Measurements from ENCODE around the gene KDELR3. TPM values are rescaled to one million over a fixed set of nuclear protein-coding genes. Genes with fewer than 3 reads are reported as not detected.
A peak's percentile ranks its signal among the peaks of the same experiment; 100 is the strongest.

Gene KDELR3
- total RNA-seq, result not detected

GRCh38 chr22:38467904-38468442 lies at the start of gene KDELR3:
Gene KDELR3, plus strand, starts transcription at chr22:38468096. Its CDS starts 138 bp downstream, at chr22:38468234.
- Histone ChIP-seq H3K4me1 (ENCODE audit: insufficient read depth, low read length) (peaks cover 13% of the 10 kb centered on the region), H3K4me3 (ENCODE audit: low read length) (peak within 1 kb of the TSS; percentile 12), H3K9me3 (ENCODE audit: low read depth, low read length) (no peaks in the 10 kb centered on the region), H3K27me3 (ENCODE audit: insufficient read depth, low read length) (peaks cover 37% of the 10 kb centered on the region)

- H3K4me1 ChIP-seq (ENCODE audit: insufficient read depth, low read length), result no peaks in the 10 kb centered on the region
- no peaks in the 10 kb centered on the region for H3K27me3 ChIP-seq (ENCODE audit: insufficient read depth, low read length)
- H3K9me3 ChIP-seq (ENCODE audit: low read depth, low read length), result no peaks in the 10 kb centered on the region
- no peak overlapping the region for H3K4me3 ChIP-seq (ENCODE audit: low read length)
Measured at GRCh38 chr22:38418589-38418988, 49.3 kb upstream of the KDELR3 start.

- H3K4me3 ChIP-seq (ENCODE audit: low read length), result no peak overlapping the region
- H3K9me3 ChIP-seq (ENCODE audit: low read depth, low read length), result no peaks in the 10 kb centered on the region
- H3K4me1 ChIP-seq (ENCODE audit: insufficient read depth, low read length), result no peaks in the 10 kb centered on the region
- no peaks in the 10 kb centered on the region for H3K27me3 ChIP-seq (ENCODE audit: insufficient read depth, low read length)
Measured at GRCh38 chr22:38419121-38419857, 48.6 kb upstream of the KDELR3 start.

- Histone ChIP-seq H3K4me1 (ENCODE audit: insufficient read depth, low read length) (no peaks in the 10 kb centered on the region), H3K9me3 (ENCODE audit: low read depth, low read length) (no peaks in the 10 kb centered on the region), H3K27me3 (ENCODE audit: insufficient read depth, low read length) (no peaks in the 10 kb centered on the region), H3K4me3 (ENCODE audit: low read length) (no peak overlapping the region)
Measured at GRCh38 chr22:38419858-38420160, 48.1 kb upstream of the KDELR3 start.

- H3K9me3 ChIP-seq (ENCODE audit: low read depth, low read length), result no peaks in the 10 kb centered on the region
- no peaks in the 10 kb centered on the region for H3K27me3 ChIP-seq (ENCODE audit: insufficient read depth, low read length)
- no peaks in the 10 kb centered on the region for H3K4me1 ChIP-seq (ENCODE audit: insufficient read depth, low read length)
- no peak overlapping the region for H3K4me3 ChIP-seq (ENCODE audit: low read length)
Measured at GRCh38 chr22:38420734-38421133, 47.2 kb upstream of the KDELR3 start.

- no peaks in the 10 kb centered on the region for H3K27me3 ChIP-seq (ENCODE audit: insufficient read depth, low read length)
Measured at GRCh38 chr22:38422611-38423511, 45.0 kb upstream of the KDELR3 start.

GRCh38 chr22:38423512-38424503 lies 44.1 kb upstream of the KDELR3 start:
- H3K4me1 ChIP-seq (ENCODE audit: insufficient read depth, low read length), result no peaks in the 10 kb centered on the region
- H3K27me3 ChIP-seq (ENCODE audit: insufficient read depth, low read length), result no peaks in the 10 kb centered on the region
- H3K9me3 ChIP-seq (ENCODE audit: low read depth, low read length), result no peaks in the 10 kb centered on the region
- H3K4me3 ChIP-seq (ENCODE audit: low read length), result no peak overlapping the region

More at GRCh38 chr22:38422611-38423511, 45.0 kb upstream of the KDELR3 start:
- H3K9me3 ChIP-seq (ENCODE audit: low read depth, low read length), result no peaks in the 10 kb centered on the region
- H3K4me1 ChIP-seq (ENCODE audit: insufficient read depth, low read length), result no peaks in the 10 kb centered on the region
- no peak overlapping the region for H3K4me3 ChIP-seq (ENCODE audit: low read length)

- no peaks in the 10 kb centered on the region for H3K9me3 ChIP-seq (ENCODE audit: low read depth, low read length)
- H3K27me3 ChIP-seq (ENCODE audit: insufficient read depth, low read length), result no peaks in the 10 kb centered on the region
- H3K4me1 ChIP-seq (ENCODE audit: insufficient read depth, low read length), result no peaks in the 10 kb centered on the region
- no peak overlapping the region for H3K4me3 ChIP-seq (ENCODE audit: low read length)
Measured at GRCh38 chr22:38424525-38425080, 43.3 kb upstream of the KDELR3 start.

- H3K9me3 ChIP-seq (ENCODE audit: low read depth, low read length), result no peaks in the 10 kb centered on the region
- no peaks in the 10 kb centered on the region for H3K27me3 ChIP-seq (ENCODE audit: insufficient read depth, low read length)
- no peaks in the 10 kb centered on the region for H3K4me1 ChIP-seq (ENCODE audit: insufficient read depth, low read length)
- no peak overlapping the region for H3K4me3 ChIP-seq (ENCODE audit: low read length)
Measured at GRCh38 chr22:38426628-38427027, 41.3 kb upstream of the KDELR3 start.

GRCh38 chr22:38427465-38427864 lies 40.4 kb upstream of the KDELR3 start:
- Histone ChIP-seq H3K4me3 (ENCODE audit: low read length) (no peak overlapping the region), H3K27me3 (ENCODE audit: insufficient read depth, low read length) (no peaks in the 10 kb centered on the region), H3K9me3 (ENCODE audit: low read depth, low read length) (no peaks in the 10 kb centered on the region), H3K4me1 (ENCODE audit: insufficient read depth, low read length) (no peaks in the 10 kb centered on the region)

GRCh38 chr22:38427940-38428339 lies 40.0 kb upstream of the KDELR3 start:
- Histone ChIP-seq H3K4me3 (ENCODE audit: low read length) (no peak overlapping the region), H3K9me3 (ENCODE audit: low read depth, low read length) (no peaks in the 10 kb centered on the region), H3K27me3 (ENCODE audit: insufficient read depth, low read length) (no peaks in the 10 kb centered on the region), H3K4me1 (ENCODE audit: insufficient read depth, low read length) (no peaks in the 10 kb centered on the region)

- Histone ChIP-seq H3K4me3 (ENCODE audit: low read length) (no peak overlapping the region), H3K27me3 (ENCODE audit: insufficient read depth, low read length) (no peaks in the 10 kb centered on the region), H3K4me1 (ENCODE audit: insufficient read depth, low read length) (no peaks in the 10 kb centered on the region), H3K9me3 (ENCODE audit: low read depth, low read length) (no peaks in the 10 kb centered on the region)
Measured at GRCh38 chr22:38428714-38429113, 39.2 kb upstream of the KDELR3 start.

- Histone ChIP-seq H3K9me3 (ENCODE audit: low read depth, low read length) (no peaks in the 10 kb centered on the region), H3K27me3 (ENCODE audit: insufficient read depth, low read length) (no peaks in the 10 kb centered on the region), H3K4me3 (ENCODE audit: low read length) (no peak overlapping the region), H3K4me1 (ENCODE audit: insufficient read depth, low read length) (no peaks in the 10 kb centered on the region)
Measured at GRCh38 chr22:38429499-38430068, 38.3 kb upstream of the KDELR3 start.
